HG03108 (cell line): ENCODE measurements around the gene RPS27L.
"Not testable (repeated sequence)": the region's sequence is repeated elsewhere in the genome, so short reads cannot be mapped to it uniquely, and the experiment has no call there.

ENCODE experiments used
- ATAC-seq: cut with Tn5 transposase; IDR thresholded peaks from one replicate; pipeline ENCODE4 v1.9.1; 2021; ENCODE audit warnings: moderate library complexity; ENCODE audit not compliant: unreplicated experiment

Gene RPS27L

GRCh38 chr15:63103416-63103815, 53.9 kb downstream of the RPS27L start:
- no peak for ATAC-seq

- not testable (repeated sequence) for ATAC-seq
Measured at GRCh38 chr15:63099581-63099980, 57.7 kb downstream of the RPS27L start.

- ATAC-seq, result not testable (repeated sequence)
Measured at GRCh38 chr15:63098901-63099300, 58.4 kb downstream of the RPS27L start.
